Liver (tissue), 9 donors: ENCODE measurements around the gene TOR4A. TPM values are rescaled to one million over a fixed set of nuclear protein-coding genes. Genes with fewer than 3 reads are reported as not detected.

ENCODE experiments used
- DNase-seq: peaks from one replicate; pipeline ENCODE4 v3.0.0-alpha.2; 2017; ENCODE audit warnings: low spot score
- H3K27ac ChIP-seq, 2 donors: one replicate each; pipeline ENCODE4 v1.7.0; 2013; ENCODE audit warnings: inconsistent platforms in 2 of 2, low read length in 2 of 2, control low read depth in 1 of 2, low read depth in 1 of 2, mild to moderate bottlenecking in 1 of 2
- H3K27me3 ChIP-seq, 4 donors: one replicate each; pipeline versions ENCODE4 v1.6.1 to v1.7.0; 2013; ENCODE audit warnings: low read length in 3 of 4, inconsistent platforms in 1 of 4, mild to moderate bottlenecking in 1 of 4, moderate library complexity in 1 of 4; ENCODE audit not compliant: control insufficient read depth in 4 of 4, insufficient read depth in 4 of 4
- H3K36me3 ChIP-seq, 4 donors: one replicate each; pipeline versions ENCODE4 v1.6.1 to v1.7.0; 2013; ENCODE audit warnings: low read length in 3 of 4, mild to moderate bottlenecking in 3 of 4, low read depth in 1 of 4, moderate library complexity in 1 of 4; ENCODE audit not compliant: control insufficient read depth in 4 of 4, insufficient read depth in 3 of 4
- H3K4me1 ChIP-seq, 4 donors: one replicate each; pipeline versions ENCODE4 v1.6.1 to v1.7.0; 2013; ENCODE audit warnings: low read length in 3 of 4, mild to moderate bottlenecking in 3 of 4, moderate library complexity in 1 of 4; ENCODE audit not compliant: control insufficient read depth in 4 of 4, insufficient read depth in 4 of 4
- H3K4me3 ChIP-seq, 3 donors: one replicate each; pipeline versions ENCODE4 v1.6.1 to v1.7.0; 2013; ENCODE audit warnings: low read length in 3 of 3, control low read depth in 1 of 3, low read depth in 1 of 3, mild to moderate bottlenecking in 1 of 3
- H3K9ac ChIP-seq, 2 donors: one replicate each; pipeline ENCODE4 v1.7.0; 2013; ENCODE audit warnings: low read length in 2 of 2, mild to moderate bottlenecking in 2 of 2, moderate library complexity in 2 of 2, control low read depth in 1 of 2, low read depth in 1 of 2
- H3K9me3 ChIP-seq, 4 donors: one replicate each; pipeline versions ENCODE4 v1.6.1 to v1.7.0; 2013; ENCODE audit warnings: low read length in 3 of 4; ENCODE audit not compliant: control insufficient read depth in 4 of 4
- ATF3 ChIP-seq: IDR thresholded peaks from 2 replicates; pipeline ENCODE4 v1.6.1; 2016; ENCODE audit warnings: antibody characterized with exemption
- EGR1 ChIP-seq, 2 donors: IDR thresholded peaks; 2 replicates each; pipeline ENCODE4 v1.6.1; 2016 to 2018; ENCODE audit warnings: antibody characterized with exemption in 2 of 2, low read depth in 2 of 2
- FOXA1 ChIP-seq: IDR thresholded peaks from 2 replicates; pipeline ENCODE4 v1.6.1; 2016; ENCODE audit warnings: antibody characterized with exemption
- FOXA2 ChIP-seq: IDR thresholded peaks from 2 replicates; pipeline ENCODE4 v1.6.1; 2016; ENCODE audit warnings: antibody characterized with exemption
- GABPA ChIP-seq, 2 donors: IDR thresholded peaks in 1 of 2; conservative IDR thresholded peaks in 1 of 2; 2 replicates each; pipeline ENCODE4 v1.6.1; 2016; ENCODE audit warnings: antibody characterized with exemption in 2 of 2, mild to moderate bottlenecking in 1 of 2, moderate library complexity in 1 of 2
- HNF4A ChIP-seq, 2 donors: conservative IDR thresholded peaks; 2 replicates each; pipeline ENCODE4 v1.6.1; 2016; ENCODE audit warnings: antibody characterized with exemption in 2 of 2, mild to moderate bottlenecking in 2 of 2
- HNF4G ChIP-seq: IDR thresholded peaks from 2 replicates; pipeline ENCODE4 v1.6.1; 2016; ENCODE audit warnings: antibody characterized with exemption
- JUND ChIP-seq, 2 donors: IDR thresholded peaks; 2 replicates each; pipeline ENCODE4 v1.6.1; 2016; ENCODE audit warnings: antibody characterized with exemption in 2 of 2
- MAX ChIP-seq: IDR thresholded peaks from 2 replicates; pipeline ENCODE4 v1.6.1; 2016; ENCODE audit warnings: antibody characterized with exemption
- NR2F2 ChIP-seq: IDR thresholded peaks from 2 replicates; pipeline ENCODE4 v1.6.1; 2016; ENCODE audit warnings: antibody characterized with exemption
- RAD21 ChIP-seq, 2 donors: IDR thresholded peaks; 2 replicates each; pipeline ENCODE4 v1.6.1; 2016; ENCODE audit warnings: antibody characterized with exemption in 2 of 2, mild to moderate bottlenecking in 2 of 2
- REST ChIP-seq: IDR thresholded peaks from 2 replicates; pipeline ENCODE4 v1.6.1; 2016; ENCODE audit warnings: antibody characterized with exemption, mild to moderate bottlenecking
- RXRA ChIP-seq, 2 donors: IDR thresholded peaks; 2 replicates each; pipeline ENCODE4 v1.6.1; 2017 to 2018; ENCODE audit warnings: antibody characterized with exemption in 2 of 2, mild to moderate bottlenecking in 1 of 2
- SP1 ChIP-seq: IDR thresholded peaks from 2 replicates; pipeline ENCODE4 v1.6.1; 2018; ENCODE audit warnings: antibody characterized with exemption, mild to moderate bottlenecking
- TAF1 ChIP-seq: conservative IDR thresholded peaks from 2 replicates; pipeline ENCODE4 v1.6.1; 2016; ENCODE audit warnings: antibody characterized with exemption, mild to moderate bottlenecking
- YY1 ChIP-seq: IDR thresholded peaks from 2 replicates; pipeline ENCODE4 v1.6.1; 2016; ENCODE audit warnings: antibody characterized with exemption, mild to moderate bottlenecking
- WGBS: extraction: QIAGEN DNeasy Blood & Tissue Kit; methylation state at CpG from one replicate; pipeline ENCODE4 v1.1.7; 2013; 5-methylcytosine and 5-hydroxymethylcytosine counted together
- polyA plus RNA-seq, 2 donors: library from polyadenylated mRNA; stranded (reverse) in 1 of 2; unstranded in 1 of 2; fragments of 200-250 nt in 1 of 2; fragments of >200 nt in 1 of 2; fragmentation: Nextera tagmentation in 1 of 2; extraction: Ambion mirVana in 1 of 2; gene quantifications; one replicate each; pipeline versions ENCODE4 v1.2.1 to v1.2.3, GENCODE V29; 2013 to 2015
- total RNA-seq, 2 donors: library from RNA; depleted of rRNA; stranded (reverse); fragments of >200 nt; gene quantifications; one replicate each; pipeline ENCODE4 v1.2.3, GENCODE V29; 2014
- TF ChIP-seq, protein P1 (sequence below): IDR thresholded peaks from 2 replicates; pipeline ENCODE4 v1.6.1; 2016; ENCODE audit warnings: antibody characterized with exemption
- TF ChIP-seq, protein P2 (sequence below): fragments of 150-350 bp; IDR thresholded peaks from 2 replicates; pipeline ENCODE4 v1.5.1; 2017; ENCODE audit warnings: improper control_type of control experiment, low read depth, low read length; ENCODE audit not compliant: missing input control
- donor health status: healthy.
- donor health status: healthy.
- donor health status: healthy.
- donor health status: healthy.
- donor health status: healthy.

TOR4A gene
- total and polyA plus RNA-seq, 4 donors: 0.35 to 5.1 (median 4.3) TPM

DNA sequence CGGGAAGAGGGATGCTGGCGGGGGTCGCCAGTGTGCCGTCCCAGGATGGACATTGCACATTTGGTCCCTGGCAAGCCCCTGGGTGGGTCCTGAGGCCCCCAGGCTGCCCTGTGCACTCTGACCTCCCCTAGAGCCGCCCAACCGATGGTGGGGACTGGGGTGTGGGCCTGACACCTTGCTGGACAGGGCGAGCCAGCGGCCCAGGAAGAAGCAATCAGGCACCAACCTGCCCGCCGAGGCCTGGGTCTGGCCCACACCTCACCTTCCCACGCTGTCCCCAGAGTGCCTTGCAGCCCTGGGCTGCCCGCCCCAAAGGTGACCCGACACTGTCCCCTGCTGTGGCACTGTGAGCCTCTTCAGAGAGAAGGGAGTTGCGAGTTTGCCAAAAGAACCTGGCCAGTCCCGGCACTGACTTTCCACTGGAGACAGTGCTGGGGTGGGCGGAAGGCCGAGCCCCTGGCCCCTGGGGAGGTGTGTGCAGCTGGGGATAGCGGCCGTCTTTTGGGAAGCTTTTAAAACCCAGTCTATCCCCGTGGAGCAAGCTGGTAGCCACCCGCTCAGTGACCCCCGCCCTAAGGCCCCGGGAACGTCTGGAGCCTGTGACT is 36.5 kb downstream of the TOR4A start:
- Histone ChIP-seq H3K27me3 (no peaks in the 10 kb centered on the region), H3K4me3 (no peak overlapping the region), H3K36me3 (no peaks in the 10 kb centered on the region), H3K9ac (no peak overlapping the region), H3K4me1 (peaks cover 3 to 9% (median 5%) of the 10 kb centered on the region in 4 donors), H3K27ac (no peak overlapping the region), H3K9me3 (no peaks in the 10 kb centered on the region)
- TF ChIP-seq HNF4G: no peak
- no peak for TF ChIP-seq FOXA1
- TF ChIP-seq HNF4A (conservative IDR thresholded peaks at IDR 0.05): no peak
- TF ChIP-seq MAX: no peak
- no peak for TF ChIP-seq TAF1
- no peak for TF ChIP-seq YY1
- no peak for TF ChIP-seq NR2F2
- no peak for TF ChIP-seq RAD21 (IDR thresholded peaks at IDR 0.05)
- TF ChIP-seq, protein P1, sequence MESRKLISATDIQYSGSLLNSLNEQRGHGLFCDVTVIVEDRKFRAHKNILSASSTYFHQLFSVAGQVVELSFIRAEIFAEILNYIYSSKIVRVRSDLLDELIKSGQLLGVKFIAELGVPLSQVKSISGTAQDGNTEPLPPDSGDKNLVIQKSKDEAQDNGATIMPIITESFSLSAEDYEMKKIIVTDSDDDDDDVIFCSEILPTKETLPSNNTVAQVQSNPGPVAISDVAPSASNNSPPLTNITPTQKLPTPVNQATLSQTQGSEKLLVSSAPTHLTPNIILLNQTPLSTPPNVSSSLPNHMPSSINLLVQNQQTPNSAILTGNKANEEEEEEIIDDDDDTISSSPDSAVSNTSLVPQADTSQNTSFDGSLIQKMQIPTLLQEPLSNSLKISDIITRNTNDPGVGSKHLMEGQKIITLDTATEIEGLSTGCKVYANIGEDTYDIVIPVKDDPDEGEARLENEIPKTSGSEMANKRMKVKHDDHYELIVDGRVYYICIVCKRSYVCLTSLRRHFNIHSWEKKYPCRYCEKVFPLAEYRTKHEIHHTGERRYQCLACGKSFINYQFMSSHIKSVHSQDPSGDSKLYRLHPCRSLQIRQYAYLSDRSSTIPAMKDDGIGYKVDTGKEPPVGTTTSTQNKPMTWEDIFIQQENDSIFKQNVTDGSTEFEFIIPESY: no peak
- no peak for TF ChIP-seq RXRA (IDR thresholded peaks at IDR 0.05)
- TF ChIP-seq EGR1 (IDR thresholded peaks at IDR 0.05; ENCODE audit: low read depth in 2 of 2): no peak
- no peak for TF ChIP-seq GABPA (IDR thresholded peaks at IDR 0.05 in 1 of 2, conservative IDR thresholded peaks at IDR 0.05 in 1 of 2)
- no peak for TF ChIP-seq FOXA2
- TF ChIP-seq SP1: no peak
- no peak for TF ChIP-seq ATF3
- no peak for DNase-seq
- WGBS: 81% methylated on average over 24 of the region's 24 CpGs

DNA sequence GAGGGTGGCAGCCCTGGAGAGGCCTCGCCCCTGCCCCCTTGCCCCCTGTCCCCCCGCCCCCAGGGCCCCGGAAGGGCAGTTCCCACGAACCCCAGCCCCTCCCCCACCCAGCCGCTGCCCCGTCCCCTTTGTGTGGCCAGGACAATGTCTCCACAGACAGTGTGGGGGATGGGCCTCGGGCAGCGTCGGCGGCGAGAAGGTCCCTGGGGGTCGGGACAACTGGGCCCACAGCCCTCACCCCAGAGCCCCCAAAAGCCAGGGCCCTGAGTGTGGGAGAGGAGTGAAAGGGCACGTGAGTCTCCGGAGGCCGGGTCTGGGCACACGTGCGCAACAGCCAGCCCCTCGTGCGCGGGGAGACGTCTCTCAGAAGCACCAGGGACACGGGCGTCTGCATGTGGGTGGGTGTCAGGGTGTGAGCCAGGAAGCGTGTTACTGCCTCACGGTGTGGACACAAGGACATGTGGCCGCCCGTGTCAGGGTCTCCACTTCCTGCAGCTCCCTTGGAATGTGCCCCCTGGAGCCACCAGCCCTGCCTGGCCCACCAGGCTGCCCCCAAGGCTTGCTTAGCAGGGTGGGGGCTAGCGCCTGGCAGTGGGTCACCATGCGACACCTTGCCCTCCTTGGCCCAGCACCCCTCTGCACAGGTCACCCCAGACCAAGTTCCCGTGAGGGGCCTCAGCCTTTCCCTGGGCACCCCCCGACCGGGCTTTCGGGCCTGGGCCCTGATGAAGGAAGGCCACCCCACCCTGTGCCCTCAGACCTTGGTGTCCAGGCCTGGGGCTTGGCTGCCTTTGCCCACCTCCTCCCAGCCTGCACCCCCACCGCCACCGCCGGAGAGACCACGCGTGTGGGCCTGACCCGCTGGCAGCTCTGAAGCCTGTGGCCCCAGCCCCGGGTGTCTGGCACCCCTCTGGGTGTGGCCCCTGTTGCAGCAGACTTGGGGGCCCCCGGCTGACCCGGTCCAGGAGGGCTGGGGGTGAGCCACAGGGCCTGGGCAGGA is 37.3 kb downstream of the TOR4A start:
- Histone ChIP-seq H3K9me3 (no peaks in the 10 kb centered on the region), H3K27me3 (no peaks in the 10 kb centered on the region), H3K27ac (no peak overlapping the region), H3K9ac (no peak overlapping the region), H3K36me3 (no peaks in the 10 kb centered on the region), H3K4me1 (peaks cover 3 to 9% (median 5%) of the 10 kb centered on the region in 4 donors), H3K4me3 (no peak overlapping the region)
- TF ChIP-seq YY1 (no peak), ATF3 (no peak), REST (no peak), FOXA2 (no peak), RAD21 (IDR thresholded peaks at IDR 0.05) (no peak), JUND (IDR thresholded peaks at IDR 0.05) (no peak), GABPA (IDR thresholded peaks at IDR 0.05 in 1 of 2, conservative IDR thresholded peaks at IDR 0.05 in 1 of 2) (no peak), MAX (no peak), NR2F2 (no peak), HNF4A (conservative IDR thresholded peaks at IDR 0.05) (no peak), RXRA (IDR thresholded peaks at IDR 0.05) (no peak), TAF1 (no peak), SP1 (no peak), FOXA1 (no peak)
- TF ChIP-seq, protein P1: no peak
- TF ChIP-seq, protein P2, sequence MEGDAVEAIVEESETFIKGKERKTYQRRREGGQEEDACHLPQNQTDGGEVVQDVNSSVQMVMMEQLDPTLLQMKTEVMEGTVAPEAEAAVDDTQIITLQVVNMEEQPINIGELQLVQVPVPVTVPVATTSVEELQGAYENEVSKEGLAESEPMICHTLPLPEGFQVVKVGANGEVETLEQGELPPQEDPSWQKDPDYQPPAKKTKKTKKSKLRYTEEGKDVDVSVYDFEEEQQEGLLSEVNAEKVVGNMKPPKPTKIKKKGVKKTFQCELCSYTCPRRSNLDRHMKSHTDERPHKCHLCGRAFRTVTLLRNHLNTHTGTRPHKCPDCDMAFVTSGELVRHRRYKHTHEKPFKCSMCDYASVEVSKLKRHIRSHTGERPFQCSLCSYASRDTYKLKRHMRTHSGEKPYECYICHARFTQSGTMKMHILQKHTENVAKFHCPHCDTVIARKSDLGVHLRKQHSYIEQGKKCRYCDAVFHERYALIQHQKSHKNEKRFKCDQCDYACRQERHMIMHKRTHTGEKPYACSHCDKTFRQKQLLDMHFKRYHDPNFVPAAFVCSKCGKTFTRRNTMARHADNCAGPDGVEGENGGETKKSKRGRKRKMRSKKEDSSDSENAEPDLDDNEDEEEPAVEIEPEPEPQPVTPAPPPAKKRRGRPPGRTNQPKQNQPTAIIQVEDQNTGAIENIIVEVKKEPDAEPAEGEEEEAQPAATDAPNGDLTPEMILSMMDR: no peak
- peak; percentile 32 for DNase-seq
- WGBS: 74% methylated on average over 42 of the region's 42 CpGs
